Sigmoid colon (tissue), 7 donors: ENCODE results near the gene THSD7B. TPM values are rescaled to one million over a fixed set of nuclear protein-coding genes. Genes with fewer than 3 reads are reported as not detected.

Experiments
- DNase-seq: peaks from one replicate; pipeline ENCODE4 v3.0.0-alpha.2; 2019
- H3K27ac ChIP-seq, 4 donors: fragments of 200-600 bp; sonication (generic); one replicate each; pipeline ENCODE4 v1.5.1; 2016 to 2019; ENCODE audit warnings: mild to moderate bottlenecking in 1 of 4
- H3K27me3 ChIP-seq, 3 donors: fragments of 200-600 bp; sonication (generic); one replicate each; pipeline ENCODE4 v1.5.1; 2019; ENCODE audit warnings: mild to moderate bottlenecking in 1 of 3
- H3K36me3 ChIP-seq, 4 donors: fragments of 200-600 bp; sonication (generic); one replicate each; pipeline ENCODE4 v1.5.1; 2016 to 2019
- H3K4me1 ChIP-seq, 4 donors: fragments of 200-600 bp; sonication (generic); one replicate each; pipeline ENCODE4 v1.5.1; 2017 to 2019
- H3K4me3 ChIP-seq, 4 donors: fragments of 200-600 bp; sonication (generic); one replicate each; pipeline ENCODE4 v1.5.1; 2017 to 2019; ENCODE audit warnings: mild to moderate bottlenecking in 2 of 4, moderate library complexity in 1 of 4
- H3K9me3 ChIP-seq, 4 donors: fragments of 200-600 bp in 3 of 4; sonication (generic) in 3 of 4; one replicate each; pipeline versions ENCODE4 v1.5.1 to v1.6.1; 2013 to 2019
- CTCF ChIP-seq, 4 experiments: fragments of 450-650 bp in 3 of 4; fragments of 200-600 bp in 1 of 4; IDR thresholded peaks; one replicate each; pipeline ENCODE4 v1.5.1; 2016 to 2019; ENCODE audit warnings: antibody characterized with exemption in 4 of 4, mild to moderate bottlenecking in 3 of 4, moderate library complexity in 2 of 4
- EP300 ChIP-seq, 4 donors: sonication (generic); formaldehyde crosslinking; IDR thresholded peaks; one replicate each; pipeline ENCODE4 v1.6.1; 2017; ENCODE audit warnings: antibody characterized with exemption in 4 of 4
- POLR2A ChIP-seq, 2 donors: fragments of 450-650 bp; IDR thresholded peaks; one replicate each; pipeline ENCODE4 v1.6.1; 2016; ENCODE audit warnings: antibody characterized with exemption in 2 of 2, mild to moderate bottlenecking in 2 of 2, moderate library complexity in 2 of 2
- POLR2AphosphoS5 ChIP-seq, 4 donors: sonication (generic); formaldehyde crosslinking; IDR thresholded peaks; one replicate each; pipeline ENCODE4 v1.6.1; 2017; ENCODE audit warnings: antibody characterized with exemption in 4 of 4
- WGBS, 2 donors: extraction: QIAGEN DNeasy Blood & Tissue Kit; methylation state at CpG; one replicate each; pipeline ENCODE4 v1.1.7; 2013; 5-methylcytosine and 5-hydroxymethylcytosine counted together
- intact Hi-C: fragments of 100-400 bp; cut with DNase I; formaldehyde crosslinking; loops from one replicate; pipeline ENCODE4 v1.15.1; 2023
- polyA plus RNA-seq, 3 donors: library from polyadenylated mRNA; stranded (reverse); fragments of 200-250 nt; gene quantifications; one replicate each; pipeline ENCODE4 v1.2.3, GENCODE V29; 2013
- total RNA-seq, 4 donors: library from RNA; depleted of rRNA; stranded (reverse); fragments of >200 nt; gene quantifications; one replicate each; pipeline ENCODE4 v1.1.0, GENCODE V29; 2016
- donor health status: healthy with polysubstance abuse.
- donor health status: Bipolar disorder and iron deficiency.
- donor health status: healthy.

THSD7B gene
- total and polyA plus RNA-seq, 7 donors = 0.16 to 0.83 (median 0.27) TPM; not detected in 2

GRCh38 chr2:136997557-136997956 is 232.2 kb downstream of the THSD7B start:
- no peaks in the 10 kb centered on the region for H3K27me3 ChIP-seq
- no peaks in the 10 kb centered on the region for H3K4me1 ChIP-seq
- no peaks in the 10 kb centered on the region for H3K36me3 ChIP-seq
- no peak for TF ChIP-seq EP300 (IDR thresholded peaks at IDR 0.05)
- TF ChIP-seq CTCF (IDR thresholded peaks at IDR 0.05) = no peak
- TF ChIP-seq POLR2AphosphoS5 (IDR thresholded peaks at IDR 0.05) = no peak
- TF ChIP-seq POLR2A (IDR thresholded peaks at IDR 0.05) = no peak
- H3K9me3 ChIP-seq = no peaks in the 10 kb centered on the region
- H3K4me3 ChIP-seq = no peak overlapping the region
- intact Hi-C loops = no loop called here
- DNase-seq = no peak
- H3K27ac ChIP-seq = no peak overlapping the region
- 95% methylated on average over 1 of the region's 1 CpG for WGBS, 2 donors

- H3K9me3 ChIP-seq = no peaks in the 10 kb centered on the region
- TF ChIP-seq CTCF (IDR thresholded peaks at IDR 0.05) = no peak
- no peak for TF ChIP-seq EP300 (IDR thresholded peaks at IDR 0.05)
- no peak for TF ChIP-seq POLR2A (IDR thresholded peaks at IDR 0.05)
- TF ChIP-seq POLR2AphosphoS5 (IDR thresholded peaks at IDR 0.05) = no peak
Measured at GRCh38 chr2:137000811-137001210, 235.5 kb downstream of the THSD7B start.

GRCh38 chr2:137002896-137003295 is 237.6 kb downstream of the THSD7B start:
- H3K9me3 ChIP-seq = no peaks in the 10 kb centered on the region
- no peak overlapping the region for H3K27ac ChIP-seq
- DNase-seq = no peak
- no peak for TF ChIP-seq POLR2A (IDR thresholded peaks at IDR 0.05)
- TF ChIP-seq POLR2AphosphoS5 (IDR thresholded peaks at IDR 0.05) = no peak
- TF ChIP-seq CTCF (IDR thresholded peaks at IDR 0.05) = no peak
- no peak for TF ChIP-seq EP300 (IDR thresholded peaks at IDR 0.05)
- H3K27me3 ChIP-seq = no peaks in the 10 kb centered on the region
- no peak overlapping the region for H3K4me3 ChIP-seq
- H3K36me3 ChIP-seq = no peaks in the 10 kb centered on the region
- intact Hi-C loops = no loop called here
- no peaks in the 10 kb centered on the region for H3K4me1 ChIP-seq
- 80 to 85% methylated on average over 1 of the region's 1 CpG for WGBS, 2 donors

More at GRCh38 chr2:137000811-137001210, 235.5 kb downstream of the THSD7B start:
- Histone ChIP-seq H3K4me1 (no peaks in the 10 kb centered on the region), H3K27ac (no peak overlapping the region), H3K4me3 (no peak overlapping the region), H3K27me3 (no peaks in the 10 kb centered on the region), H3K36me3 (no peaks in the 10 kb centered on the region)
- intact Hi-C loops = no loop called here
- DNase-seq = no peak
- 14 to 60% methylated on average over 2 of the region's 2 CpGs for WGBS, 2 donors

GRCh38 chr2:137005210-137005609 is 239.9 kb downstream of the THSD7B start:
- Histone ChIP-seq H3K36me3 (no peaks in the 10 kb centered on the region), H3K27me3 (no peaks in the 10 kb centered on the region), H3K27ac (no peak overlapping the region), H3K4me3 (no peak overlapping the region), H3K4me1 (no peaks in the 10 kb centered on the region), H3K9me3 (no peaks in the 10 kb centered on the region)
- intact Hi-C loops = no loop called here
- 72 to 82% methylated on average over 2 of the region's 2 CpGs for WGBS, 2 donors
- TF ChIP-seq EP300 (IDR thresholded peaks at IDR 0.05) = no peak
- no peak for TF ChIP-seq POLR2A (IDR thresholded peaks at IDR 0.05)
- no peak for TF ChIP-seq POLR2AphosphoS5 (IDR thresholded peaks at IDR 0.05)
- no peak for TF ChIP-seq CTCF (IDR thresholded peaks at IDR 0.05)
- DNase-seq = no peak

- no peaks in the 10 kb centered on the region for H3K4me1 ChIP-seq
- H3K9me3 ChIP-seq = no peaks in the 10 kb centered on the region
- no peak for DNase-seq
- H3K4me3 ChIP-seq = no peak overlapping the region
- H3K36me3 ChIP-seq = no peaks in the 10 kb centered on the region
- TF ChIP-seq POLR2A (IDR thresholded peaks at IDR 0.05) (no peak), EP300 (IDR thresholded peaks at IDR 0.05) (no peak), CTCF (IDR thresholded peaks at IDR 0.05) (no peak), POLR2AphosphoS5 (IDR thresholded peaks at IDR 0.05) (no peak)
- intact Hi-C loops = no loop called here
- H3K27ac ChIP-seq = no peak overlapping the region
- H3K27me3 ChIP-seq = no peaks in the 10 kb centered on the region
Measured at GRCh38 chr2:137007938-137008337, 242.6 kb downstream of the THSD7B start.
